Fibroblast of pulmonary artery (primary cell): Measurements from ENCODE around the gene FBRS.
"Not testable (repeated sequence)": the region's sequence is repeated elsewhere in the genome, so short reads cannot be mapped to it uniquely, and the experiment has no call there.

ENCODE experiments used
- DNase-seq: peaks from one replicate; pipeline ENCODE4 v3.0.0-alpha.2; 2010; ENCODE audit warnings: low read depth
- H3K4me3 ChIP-seq: replicated peaks from 2 replicates; pipeline ENCODE4 v1.5.1; 2011; ENCODE audit warnings: low read depth, mild to moderate bottlenecking, control low read depth, low read length, moderate library complexity
- CTCF ChIP-seq: IDR thresholded peaks from 2 replicates; pipeline ENCODE4 v1.5.1; 2011; ENCODE audit warnings: mild to moderate bottlenecking, control low read depth, low read length, inconsistent platforms; ENCODE audit errors: missing control alignments

Gene FBRS

GRCh38 chr16:30628628-30629540 is 29.3 kb upstream of the FBRS start:
- TF ChIP-seq CTCF = peak; percentile 97
- H3K4me3 ChIP-seq = no peak overlapping the region
- DNase-seq = peak; percentile 75

DNA sequence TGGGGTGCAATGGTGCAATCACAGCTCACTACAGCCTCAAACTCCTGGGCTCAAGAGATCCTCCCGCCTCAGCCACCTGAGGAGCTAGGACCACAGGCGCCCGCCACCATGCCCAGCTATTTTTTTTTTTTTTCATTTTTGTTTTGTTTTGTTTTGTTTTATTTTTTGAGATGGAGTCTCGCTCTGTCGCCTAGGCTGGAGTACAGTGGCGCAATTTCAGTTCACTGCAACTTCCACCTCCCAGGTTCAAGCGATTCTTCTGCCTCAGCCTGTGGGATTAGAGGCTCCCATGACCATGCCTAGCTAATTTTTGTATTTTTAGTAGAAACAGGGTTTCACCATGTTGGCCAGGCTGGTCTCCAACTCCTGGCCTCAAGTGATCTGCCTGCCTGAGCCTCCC is 25.8 kb upstream of the FBRS start:
- not testable (repeated sequence) for H3K4me3 ChIP-seq, DNase-seq

DNA sequence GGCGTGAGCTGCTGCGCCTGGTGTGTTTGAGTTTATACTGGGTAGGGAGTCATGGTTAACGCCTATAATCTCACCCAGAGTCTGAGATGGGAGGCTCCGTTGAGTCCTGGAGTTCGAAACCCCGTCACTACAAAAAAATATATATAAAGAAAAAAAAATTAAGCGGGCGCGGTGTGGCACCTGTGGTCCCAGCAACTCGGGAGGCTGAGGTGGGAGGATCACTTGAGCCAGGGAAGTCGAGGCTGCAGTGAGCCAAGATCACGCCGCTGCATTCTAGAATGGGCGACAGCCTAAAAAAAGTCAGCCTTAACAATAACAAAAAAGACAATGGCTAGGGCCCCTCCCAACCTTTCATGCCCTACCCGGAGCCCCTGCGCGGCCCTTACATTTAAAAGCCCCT is 24.7 kb upstream of the FBRS start:
- H3K4me3 ChIP-seq = peak overlapping the region; percentile 80
- no peak for DNase-seq
- TF ChIP-seq CTCF = no peak

GRCh38 chr16:30636599-30636998 is 21.6 kb upstream of the FBRS start:
- DNase-seq = no peak
- H3K4me3 ChIP-seq = no peak overlapping the region
- TF ChIP-seq CTCF = no peak

DNA sequence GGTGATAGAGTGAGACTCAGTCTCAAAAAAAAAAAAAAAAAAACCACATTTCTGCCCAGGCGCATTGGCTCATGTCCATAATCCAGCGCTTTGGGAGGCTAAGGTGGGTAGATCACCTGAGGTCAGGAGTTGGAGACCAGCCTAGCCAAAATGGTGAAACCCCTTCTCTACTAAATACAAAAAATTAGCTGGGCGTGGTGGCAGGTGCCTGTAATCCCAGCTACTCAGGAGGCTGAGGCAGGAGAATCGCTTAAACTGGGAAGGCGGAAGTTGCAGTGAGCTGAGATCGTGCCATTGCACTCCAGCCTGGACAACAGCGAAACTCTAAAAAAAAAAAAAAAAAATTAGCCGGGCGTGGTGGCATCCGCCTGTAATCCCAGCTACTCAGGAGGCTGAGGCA is 21.1 kb upstream of the FBRS start:
- not testable (repeated sequence) for DNase-seq, H3K4me3 ChIP-seq

GRCh38 chr16:30637944-30638343 is 20.3 kb upstream of the FBRS start:
- no peak overlapping the region for H3K4me3 ChIP-seq
- TF ChIP-seq CTCF = peak; percentile 67
- DNase-seq = peak; percentile 67

DNA sequence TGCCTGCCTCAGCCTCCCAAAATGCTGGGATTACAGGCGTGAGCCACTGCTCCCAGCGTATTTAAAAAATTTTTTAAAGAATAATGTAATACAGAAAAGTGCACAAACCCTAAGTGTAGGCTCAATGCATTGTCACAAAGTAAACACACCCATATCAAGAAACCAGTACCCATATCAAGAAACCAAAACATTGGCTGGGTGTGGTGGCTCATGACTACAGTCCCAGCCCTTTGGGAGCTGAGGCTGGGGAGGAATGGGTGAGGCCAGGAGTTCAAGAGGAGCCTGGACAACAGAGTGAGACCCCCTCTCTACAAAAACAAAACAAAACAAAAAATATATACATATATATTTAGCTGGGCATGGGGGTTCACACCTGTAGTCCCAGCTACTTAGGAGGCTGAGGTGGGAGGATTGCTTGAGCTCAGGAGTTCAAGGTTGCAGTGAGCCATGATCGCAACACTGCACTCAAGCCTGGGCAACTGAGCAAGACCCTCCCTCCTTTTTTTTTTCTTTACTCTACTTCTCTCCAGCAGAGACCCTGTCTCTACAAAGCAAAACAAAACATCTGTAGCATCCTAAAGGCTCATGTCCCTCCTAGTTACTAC is 16.8 kb upstream of the FBRS start:
- no peak for TF ChIP-seq CTCF
- H3K4me3 ChIP-seq = no peak overlapping the region
- no peak for DNase-seq

- no peak for DNase-seq
- no peak for TF ChIP-seq CTCF
- H3K4me3 ChIP-seq = no peak overlapping the region
Observed at GRCh38 chr16:30644334-30644830, 13.8 kb upstream of the FBRS start.
